GM12891 (cell line): ENCODE measurements around the gene DSP.

Source experiments
- PAX5 ChIP-seq: IDR thresholded peaks from 2 replicates; pipeline ENCODE4 v1.6.1; 2011; ENCODE audit warnings: low read length, moderate library complexity, mild to moderate bottlenecking; ENCODE audit not compliant: insufficient read depth, severe bottlenecking
- POLR2A ChIP-seq: IDR thresholded peaks from 2 replicates; pipeline ENCODE4 v1.6.1; 2011; ENCODE audit warnings: low read depth, low read length, control low read depth
- POLR2AphosphoS5 ChIP-seq: IDR thresholded peaks from 2 replicates; pipeline ENCODE4 v1.6.1; 2011; ENCODE audit warnings: low read depth, low read length, control low read depth

- TF ChIP-seq POLR2A, result no peak
- no peak for TF ChIP-seq POLR2AphosphoS5
- no peak for TF ChIP-seq PAX5
Observed at GRCh38 chr6:7604506-7604905, 63.0 kb downstream of the DSP start.
